HG02642 (cell line): ENCODE data around the gene SORCS1.
"Not testable (repeated sequence)": the region's sequence is repeated elsewhere in the genome, so short reads cannot be mapped to it uniquely, and the experiment has no call there.

ENCODE experiments used
- ATAC-seq: cut with Tn5 transposase; IDR thresholded peaks from one replicate; pipeline ENCODE4 v1.9.1; 2021; ENCODE audit warnings: mild to moderate bottlenecking; ENCODE audit not compliant: unreplicated experiment, poor library complexity

Gene SORCS1

GRCh38 chr10:107056182-107056581, 108.3 kb downstream of the SORCS1 start:
- ATAC-seq, result no peak

- ATAC-seq, result no peak
These were observed 109.9 kb downstream of the SORCS1 start for GRCh38 chr10:107054469-107055156.

- no peak for ATAC-seq
These were observed 112.7 kb downstream of the SORCS1 start for GRCh38 chr10:107051769-107052168.

- ATAC-seq, result no peak
These were observed 121.0 kb downstream of the SORCS1 start for GRCh38 chr10:107043461-107043860.

- ATAC-seq, result no peak
These were observed 127.0 kb downstream of the SORCS1 start for GRCh38 chr10:107037192-107038122.

- no peak for ATAC-seq
These were observed 130.6 kb downstream of the SORCS1 start for GRCh38 chr10:107033799-107034422.

GRCh38 chr10:107032700-107033401, 131.7 kb downstream of the SORCS1 start:
- ATAC-seq, result no peak

- ATAC-seq, result no peak
These were observed 132.4 kb downstream of the SORCS1 start for GRCh38 chr10:107031931-107032699.

GRCh38 chr10:107028236-107028635, 136.3 kb downstream of the SORCS1 start:
- no peak for ATAC-seq

GRCh38 chr10:107025676-107026075, 138.8 kb downstream of the SORCS1 start:
- ATAC-seq, result no peak

GRCh38 chr10:107024033-107024432, 140.5 kb downstream of the SORCS1 start:
- ATAC-seq, result not testable (repeated sequence)

GRCh38 chr10:107022600-107023354, 141.7 kb downstream of the SORCS1 start:
- no peak for ATAC-seq

- ATAC-seq, result no peak
These were observed 145.4 kb downstream of the SORCS1 start for GRCh38 chr10:107019154-107019553.

- no peak for ATAC-seq
These were observed 151.1 kb downstream of the SORCS1 start for GRCh38 chr10:107013258-107014006.

GRCh38 chr10:107011992-107012391, 152.5 kb downstream of the SORCS1 start:
- no peak for ATAC-seq

GRCh38 chr10:107011105-107011504, 153.4 kb downstream of the SORCS1 start:
- ATAC-seq, result no peak

GRCh38 chr10:107010531-107010930, 154.0 kb downstream of the SORCS1 start:
- no peak for ATAC-seq

GRCh38 chr10:107004362-107004761, 160.1 kb downstream of the SORCS1 start:
- no peak for ATAC-seq
